HG02981 (cell line): ENCODE data around the gene RNU4-1.
"Not testable (repeated sequence)": the region's sequence is repeated elsewhere in the genome, so short reads cannot be mapped to it uniquely, and the experiment has no call there.

ENCODE experiments used
- ATAC-seq: cut with Tn5 transposase; IDR thresholded peaks from one replicate; pipeline ENCODE4 v1.9.1; 2021; ENCODE audit warnings: mild to moderate bottlenecking, moderate library complexity; ENCODE audit not compliant: unreplicated experiment

Gene RNU4-1

DNA sequence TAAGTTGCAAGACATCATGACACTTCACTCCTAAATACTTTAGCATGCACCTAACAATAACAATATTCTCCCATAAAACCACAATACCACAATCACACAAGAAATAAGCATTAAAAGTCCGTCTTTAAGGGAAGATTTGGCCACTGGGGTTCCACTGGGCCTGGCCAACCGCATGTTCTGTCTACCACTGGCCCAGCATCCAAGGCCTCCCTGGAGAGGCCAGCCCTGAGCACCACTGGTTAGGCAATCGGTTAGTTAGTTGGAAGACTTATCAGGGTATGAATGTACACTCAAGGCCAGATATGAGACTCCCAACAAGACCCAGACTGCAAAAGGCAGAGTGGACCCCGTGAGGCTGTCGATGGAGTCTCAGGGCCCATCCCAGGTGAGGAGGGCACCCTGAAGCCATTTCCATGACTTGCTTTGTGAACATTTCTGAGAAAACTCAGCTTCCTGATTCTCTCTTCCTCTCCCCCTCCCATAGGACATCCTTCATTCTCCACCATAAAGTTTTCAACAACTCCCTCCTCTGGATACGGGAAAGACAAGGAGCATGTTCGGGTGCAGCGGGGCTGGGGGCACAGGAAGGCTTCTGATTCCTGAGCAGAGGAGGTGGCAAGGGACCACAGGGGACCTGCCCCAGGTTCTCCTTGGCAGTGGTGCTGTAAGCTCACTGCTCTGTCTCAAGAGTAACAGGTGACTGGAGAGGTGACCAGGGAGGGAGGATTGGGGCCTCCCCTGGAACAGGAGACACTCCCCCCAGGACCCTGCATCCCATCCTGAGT lies 33.4 kb downstream of the RNU4-1 start:
- ATAC-seq: no peak

DNA sequence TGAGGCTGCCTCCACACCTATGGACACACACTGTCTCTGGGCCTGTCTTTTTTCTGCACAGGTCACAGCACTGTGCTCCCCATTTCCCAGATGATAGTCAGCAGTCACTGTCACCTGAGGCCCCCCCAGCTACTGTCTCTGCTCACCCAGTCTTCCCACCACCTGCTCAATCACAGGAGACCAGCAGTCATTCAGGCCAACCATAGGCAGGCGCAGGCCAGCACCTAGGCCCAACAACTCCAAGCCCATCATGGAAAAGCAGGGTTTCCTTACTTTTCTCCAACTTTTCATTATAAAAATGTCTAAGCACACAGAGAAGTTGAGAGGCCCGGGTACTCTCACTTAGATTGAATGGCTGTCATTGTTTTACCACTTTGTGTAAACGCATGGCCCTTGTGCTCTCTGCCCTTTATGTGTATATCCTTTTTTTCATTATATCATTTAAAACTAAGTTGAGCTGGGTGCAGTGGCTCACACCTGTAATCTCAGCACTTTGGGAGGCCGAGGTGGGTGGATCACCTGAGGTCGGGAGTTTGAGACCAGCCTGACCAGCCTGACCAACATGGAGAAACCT lies 34.6 kb downstream of the RNU4-1 start:
- ATAC-seq: no peak

DNA sequence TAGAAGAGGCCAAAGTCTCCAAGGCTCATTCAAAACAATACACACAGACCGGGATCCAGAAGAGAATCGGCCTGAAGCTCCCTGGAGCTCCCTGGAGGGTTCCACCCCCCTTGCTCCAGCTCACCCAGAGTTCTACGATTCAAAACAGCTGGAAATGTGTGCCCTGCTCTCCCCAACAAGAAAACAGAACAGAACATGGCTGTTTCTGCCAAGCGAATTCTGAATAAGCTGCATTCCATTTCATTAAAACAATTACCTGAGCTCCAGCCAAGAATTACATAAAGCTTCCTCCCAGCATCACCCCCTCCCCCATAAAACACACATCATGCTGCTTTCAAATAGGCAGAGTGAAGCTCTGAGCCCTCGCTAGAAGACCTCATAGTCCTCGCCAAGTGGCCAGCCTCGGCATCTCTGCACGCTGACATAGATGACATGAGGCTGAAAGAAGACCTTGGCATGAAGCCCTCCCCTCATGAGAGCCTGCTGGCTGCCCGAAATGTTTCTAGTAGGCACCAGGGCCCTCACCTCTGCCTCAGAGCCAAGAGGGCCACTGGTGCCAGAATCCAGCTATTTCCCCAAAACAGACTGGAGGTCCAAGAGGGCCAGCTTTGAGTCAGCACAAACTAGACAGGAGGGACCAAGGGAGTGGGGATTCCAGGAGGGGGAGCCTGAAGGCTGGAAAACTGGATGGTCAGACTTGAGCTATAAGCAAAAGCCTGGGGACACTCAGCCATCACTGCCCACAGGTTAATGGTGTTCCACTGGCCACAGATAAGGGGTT lies 35.8 kb downstream of the RNU4-1 start:
- no peak for ATAC-seq

DNA sequence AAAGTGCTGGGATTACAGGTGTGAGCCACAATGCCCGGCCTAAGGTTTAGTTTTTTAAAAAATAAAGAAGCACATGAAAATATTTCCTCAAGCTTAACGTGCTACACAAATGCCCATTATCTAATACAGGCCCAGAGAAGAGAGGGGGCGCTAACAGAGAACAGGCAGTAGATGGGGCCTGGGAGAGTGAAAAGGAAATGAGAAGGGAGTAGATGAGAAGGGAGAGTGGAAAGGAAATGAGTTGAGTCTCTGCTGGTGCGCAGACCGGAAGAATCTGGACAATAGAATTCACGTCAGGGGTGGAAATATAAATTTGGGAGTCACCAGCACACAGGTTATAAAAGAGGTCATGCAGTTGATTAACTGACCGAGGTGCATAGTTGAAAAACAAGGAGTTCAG lies 38.2 kb downstream of the RNU4-1 start:
- no peak for ATAC-seq

DNA sequence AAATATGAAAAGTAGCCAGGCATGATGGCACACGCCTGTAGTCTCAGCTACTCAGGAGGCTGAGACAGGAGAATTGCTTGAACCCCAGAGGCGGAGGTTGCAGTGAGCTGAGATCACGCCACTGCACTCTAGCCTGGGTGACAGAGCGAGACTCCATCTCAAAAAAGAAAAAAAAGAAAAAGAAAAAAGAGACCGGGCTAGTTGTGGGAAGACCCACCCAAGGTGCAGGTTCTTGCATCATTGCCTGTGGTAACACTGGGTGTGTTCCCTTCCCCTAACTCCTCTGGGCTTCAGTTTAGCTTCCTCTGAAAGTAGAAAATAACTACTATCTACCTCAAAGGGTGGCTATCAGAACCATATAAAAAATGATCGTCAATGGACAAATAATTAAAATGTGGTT lies 39.7 kb downstream of the RNU4-1 start:
- not testable (repeated sequence) for ATAC-seq

DNA sequence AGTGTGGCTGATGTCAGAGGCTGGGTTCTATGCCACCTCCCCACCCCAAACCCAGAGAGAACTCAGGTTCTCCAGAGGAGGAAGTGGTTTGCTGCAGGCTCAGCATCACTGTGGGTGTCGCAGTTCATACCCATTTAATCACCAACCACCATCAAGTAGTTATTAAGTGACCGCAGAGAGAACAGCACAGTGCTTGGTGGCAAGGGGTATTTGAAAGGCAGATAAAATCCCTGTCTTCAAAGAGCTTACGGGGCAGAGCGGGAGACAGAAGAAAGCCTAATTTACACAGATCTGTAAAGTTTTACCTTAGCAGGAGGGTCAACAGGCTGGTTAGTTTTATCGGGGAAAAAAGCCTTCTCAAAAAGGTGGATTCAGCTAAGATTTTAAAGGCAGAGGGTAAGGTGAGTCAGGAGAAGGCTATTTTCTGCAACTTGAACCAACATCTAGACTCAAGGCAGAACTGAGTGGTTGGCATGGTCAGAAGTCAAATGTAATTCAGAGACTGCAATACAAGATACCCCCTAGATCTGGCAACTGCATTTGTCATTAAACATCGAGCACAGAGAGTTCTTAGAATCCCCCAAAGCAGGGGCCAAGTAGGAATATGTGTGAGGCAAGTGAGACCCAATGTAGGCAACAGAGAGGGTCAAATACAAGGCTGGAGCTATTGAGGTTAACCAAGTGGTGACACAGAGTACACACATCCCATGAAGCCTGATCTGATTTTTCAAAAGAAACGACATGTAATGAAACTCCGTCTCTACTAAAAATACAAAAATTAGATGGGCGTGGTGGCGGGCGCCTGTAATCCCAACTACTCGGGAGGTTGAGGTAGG lies 40.7 kb downstream of the RNU4-1 start:
- ATAC-seq: no peak

DNA sequence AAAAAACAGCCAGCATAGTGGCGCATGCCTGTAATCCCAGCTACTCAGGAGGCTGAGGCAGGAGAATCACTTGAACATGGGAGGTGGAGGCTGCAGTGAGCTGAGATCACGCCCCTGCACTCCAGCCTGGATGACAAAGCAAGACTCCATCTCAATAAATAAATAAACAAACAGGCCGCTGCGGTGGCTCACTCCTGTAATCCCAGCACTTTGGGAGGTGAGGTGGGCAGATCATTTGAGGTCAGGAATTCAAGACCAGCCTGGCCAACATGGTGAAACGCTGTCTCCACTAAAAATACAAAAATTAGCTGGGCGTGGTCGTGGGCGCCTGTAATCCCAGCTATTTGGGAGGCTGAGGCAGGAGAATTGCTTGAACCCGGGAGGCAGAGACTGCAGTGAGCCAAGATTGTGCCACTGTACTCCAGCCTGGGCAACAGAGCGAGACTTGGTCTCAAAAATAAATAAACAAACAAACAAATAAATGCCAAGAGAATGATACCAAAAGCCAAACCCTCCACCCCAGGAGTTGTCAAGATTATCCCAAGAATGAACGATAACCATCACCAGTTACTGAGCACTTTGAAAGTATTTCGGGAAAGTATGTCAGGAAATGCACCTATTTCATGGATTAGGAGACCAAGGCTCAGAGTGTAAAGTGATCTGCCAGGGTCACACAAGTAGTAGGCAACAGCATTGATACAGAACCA lies 41.5 kb downstream of the RNU4-1 start:
- ATAC-seq: not testable (repeated sequence)

DNA sequence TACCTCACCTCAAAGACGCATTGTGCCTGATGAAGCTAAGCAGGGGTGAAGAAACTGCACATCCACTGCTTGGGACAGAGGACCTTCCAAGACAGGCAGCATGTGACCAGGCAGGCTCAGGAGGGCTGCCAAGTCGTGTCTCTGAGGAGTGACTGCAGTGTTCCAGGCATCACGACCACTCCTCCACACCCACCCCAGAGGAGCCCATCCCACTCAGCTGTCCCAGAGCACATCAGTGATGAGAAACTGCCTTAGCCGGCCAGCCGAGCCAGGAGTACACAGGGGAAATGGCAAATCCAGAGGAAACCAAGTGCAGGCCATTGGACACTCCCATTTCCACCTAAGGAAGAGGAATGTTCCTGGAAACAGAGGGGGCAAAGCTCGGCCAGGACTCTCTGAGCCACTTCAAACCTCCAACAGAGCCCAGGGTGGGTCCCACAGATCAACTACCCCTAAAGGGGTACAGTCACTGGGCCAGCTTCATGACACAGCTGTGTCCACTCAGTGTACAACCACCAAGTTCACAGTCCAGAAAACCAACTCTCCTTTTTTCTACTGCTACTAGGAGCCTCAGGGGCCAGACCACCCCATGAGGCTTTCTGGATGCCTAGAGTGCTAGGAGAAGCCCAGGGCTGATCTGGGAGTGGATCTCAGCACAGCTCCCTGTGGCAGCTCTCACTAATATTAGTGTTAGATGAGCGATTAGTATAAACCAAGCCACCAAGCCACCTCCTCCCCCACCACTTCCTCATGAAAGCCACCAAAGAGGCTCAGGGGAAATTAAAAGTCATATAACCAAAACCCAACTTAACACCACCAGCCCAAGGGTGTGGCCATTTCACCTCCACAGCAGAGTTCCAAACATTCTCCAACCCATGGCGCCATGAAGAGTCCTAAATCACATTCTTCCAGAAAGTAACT lies 42.9 kb downstream of the RNU4-1 start:
- ATAC-seq: no peak

DNA sequence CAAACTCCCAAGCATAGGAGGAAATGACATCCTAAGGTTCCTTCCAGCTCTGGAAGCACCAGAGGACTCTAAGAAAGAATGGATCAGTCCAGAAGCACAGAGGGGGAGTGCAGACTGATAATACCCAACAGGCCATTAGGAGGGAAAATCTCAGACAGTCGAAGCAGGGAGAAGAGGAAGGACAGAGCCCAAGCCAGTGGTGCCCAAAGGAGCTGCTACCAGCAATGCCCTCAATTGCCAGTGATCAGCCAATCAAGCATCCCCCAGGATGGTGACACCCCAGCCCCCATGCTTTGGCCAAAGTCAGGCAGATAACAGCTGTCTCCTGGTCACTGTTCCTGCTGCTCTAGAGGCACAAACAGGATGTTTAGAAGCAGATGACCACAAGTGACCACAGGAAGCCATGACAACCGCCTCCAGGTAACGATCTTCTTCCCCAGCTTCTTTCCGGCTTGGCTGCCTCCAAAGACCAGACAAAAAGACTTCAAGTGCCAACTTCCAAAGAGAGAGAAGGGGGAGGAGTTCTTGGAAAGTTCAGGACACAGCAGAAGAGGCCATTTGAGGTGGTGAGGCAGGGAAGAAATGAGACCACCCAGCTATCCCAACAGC lies 43.7 kb downstream of the RNU4-1 start:
- ATAC-seq: no peak

DNA sequence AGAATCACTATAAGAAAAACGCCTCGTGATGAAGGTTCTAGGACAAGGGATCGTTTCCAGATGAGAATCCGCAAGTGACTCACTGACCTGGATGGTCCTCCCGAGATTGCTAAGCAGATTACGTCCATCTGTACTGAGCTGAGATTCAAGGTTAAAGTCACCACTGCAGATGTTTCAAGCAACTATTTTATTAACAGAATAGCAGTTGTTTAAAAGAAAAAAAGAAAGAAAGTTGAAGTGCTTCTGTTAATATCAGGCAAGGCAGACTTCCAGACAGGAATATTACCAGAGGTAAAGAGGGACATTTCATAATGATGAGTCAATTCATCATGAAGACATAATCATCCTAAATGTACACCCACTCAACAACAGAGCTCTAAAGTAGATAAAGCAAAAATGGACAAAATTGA lies 45.4 kb downstream of the RNU4-1 start:
- no peak for ATAC-seq

DNA sequence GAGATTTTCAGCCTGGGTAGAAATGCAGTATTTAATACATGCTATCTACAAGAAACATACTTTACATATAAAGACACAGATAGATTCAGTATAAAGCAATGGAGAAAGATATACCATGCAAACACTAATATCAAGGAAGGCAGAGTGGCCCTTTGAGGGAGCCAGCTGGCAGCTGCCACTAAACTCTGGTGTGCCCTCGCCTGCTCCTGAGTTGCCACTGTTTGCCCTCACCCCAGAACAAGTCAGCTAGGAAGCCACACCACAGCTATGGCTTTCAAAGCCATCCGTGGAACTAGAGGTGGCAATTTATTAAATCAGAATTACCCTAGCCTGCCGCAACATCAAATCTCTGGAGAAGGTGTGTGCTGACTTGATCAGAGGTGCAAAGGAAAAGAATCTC lies 45.9 kb downstream of the RNU4-1 start:
- ATAC-seq: no peak

DNA sequence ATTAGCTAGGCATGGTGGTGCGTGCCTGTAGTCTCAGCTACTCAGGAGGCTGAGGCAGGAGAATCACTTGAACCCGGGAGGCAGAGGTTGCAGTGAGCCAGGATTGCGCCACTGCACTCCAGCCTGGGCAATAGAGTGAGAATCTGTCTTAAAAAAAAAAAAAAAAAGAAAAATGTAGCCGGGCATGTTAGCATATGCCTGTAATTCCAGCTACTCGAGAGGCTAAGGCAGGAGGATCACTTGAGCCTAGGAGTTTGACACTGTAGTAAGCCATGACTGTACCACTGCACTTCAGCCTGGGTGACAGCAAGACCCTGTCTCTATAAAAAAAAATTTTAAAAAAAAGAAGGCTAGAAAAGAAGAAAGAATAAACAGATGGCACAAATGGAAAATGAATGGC lies 46.3 kb downstream of the RNU4-1 start:
- not testable (repeated sequence) for ATAC-seq
